OCI-LY1 (cell line): Measurements from ENCODE around the gene PAM.

Experiments
- H2AFZ ChIP-seq: fragments of 200-600 bp; sonication (generic), shearing (Covaris generic); 2 replicates; pipeline ENCODE4 v1.6.0; 2014; ENCODE audit warnings: antibody characterized with exemption, mild to moderate bottlenecking, low read length
- H3F3A ChIP-seq: fragments of 200-600 bp; sonication (generic), shearing (Covaris generic); 2 replicates; pipeline ENCODE4 v1.6.0; 2014; ENCODE audit warnings: mild to moderate bottlenecking, antibody characterized with exemption, low read length, moderate library complexity; ENCODE audit not compliant: insufficient read depth
- H3K27ac ChIP-seq: fragments of 200-600 bp; sonication (generic); 2 replicates; pipeline ENCODE4 v1.5.1; 2014; ENCODE audit warnings: low read length, mixed run types, mild to moderate bottlenecking, low read depth; ENCODE audit not compliant: poor library complexity, severe bottlenecking
- H3K27me3 ChIP-seq: fragments of 200-600 bp; sonication (generic); 2 replicates; pipeline ENCODE4 v1.6.0; 2014; ENCODE audit warnings: antibody characterized with exemption, mild to moderate bottlenecking, low read length, moderate library complexity; ENCODE audit not compliant: insufficient read depth
- H3K36me3 ChIP-seq: fragments of 200-600 bp; sonication (generic); 2 replicates; pipeline ENCODE4 v1.6.1; 2014; ENCODE audit warnings: mild to moderate bottlenecking, antibody characterized with exemption, low read length, moderate library complexity, mixed read lengths; ENCODE audit not compliant: insufficient read depth
- H3K4me1 ChIP-seq: fragments of 200-600 bp; sonication (generic); 2 replicates; pipeline ENCODE4 v1.5.1; 2014; ENCODE audit warnings: mild to moderate bottlenecking, low read length, moderate library complexity; ENCODE audit not compliant: insufficient read depth, severe bottlenecking
- H3K4me2 ChIP-seq: fragments of 200-600 bp; sonication (generic), shearing (Covaris generic); 2 replicates; pipeline ENCODE4 v1.6.1; 2014; ENCODE audit warnings: low read length
- H3K4me3 ChIP-seq: fragments of 200-600 bp; sonication (generic); 2 replicates; pipeline ENCODE4 v1.5.1; 2014; ENCODE audit warnings: low read length, low read depth, mild to moderate bottlenecking, mixed read lengths; ENCODE audit not compliant: poor library complexity, severe bottlenecking
- H3K79me2 ChIP-seq: fragments of 200-600 bp; shearing (Covaris generic); 2 replicates; pipeline ENCODE4 v1.6.1; 2016; ENCODE audit warnings: mixed run types, low read length, mixed read lengths; ENCODE audit not compliant: insufficient read depth
- H3K9ac ChIP-seq: fragments of 200-600 bp; sonication (generic), shearing (Covaris generic); 2 replicates; pipeline ENCODE4 v1.6.1; 2014; ENCODE audit warnings: mild to moderate bottlenecking, low read length, mixed read lengths
- H3K9me2 ChIP-seq: fragments of 200-600 bp; sonication (generic), shearing (Covaris generic); 2 replicates; pipeline ENCODE4 v1.6.1; 2014; ENCODE audit warnings: low read depth, mild to moderate bottlenecking, low read length, mixed read lengths
- H3K9me3 ChIP-seq: fragments of 200-600 bp; shearing (Covaris generic); 2 replicates; pipeline ENCODE4 v1.6.1; 2014; ENCODE audit warnings: low read length, mixed read lengths
- H4K20me1 ChIP-seq: fragments of 200-600 bp; sonication (generic), shearing (Covaris generic); 2 replicates; pipeline ENCODE4 v1.6.0; 2016; ENCODE audit warnings: mild to moderate bottlenecking, low read length; ENCODE audit not compliant: insufficient read depth
- EZH2 ChIP-seq: fragments of 200-600 bp; sonication (generic), shearing (Covaris generic); IDR thresholded peaks from 2 replicates; pipeline ENCODE4 v1.8.0; 2017; ENCODE audit warnings: borderline replicate concordance, mixed run types, mild to moderate bottlenecking, antibody characterized with exemption, low read length, moderate library complexity, mixed read lengths
- TF ChIP-seq, protein P1 (sequence below): fragments of 200-600 bp; sonication (generic), shearing (Covaris generic); IDR thresholded peaks from 2 replicates; pipeline ENCODE4 v1.5.1; 2017; ENCODE audit warnings: mild to moderate bottlenecking, antibody characterized with exemption, low read length, moderate library complexity, mixed read lengths

The PAM gene

DNA sequence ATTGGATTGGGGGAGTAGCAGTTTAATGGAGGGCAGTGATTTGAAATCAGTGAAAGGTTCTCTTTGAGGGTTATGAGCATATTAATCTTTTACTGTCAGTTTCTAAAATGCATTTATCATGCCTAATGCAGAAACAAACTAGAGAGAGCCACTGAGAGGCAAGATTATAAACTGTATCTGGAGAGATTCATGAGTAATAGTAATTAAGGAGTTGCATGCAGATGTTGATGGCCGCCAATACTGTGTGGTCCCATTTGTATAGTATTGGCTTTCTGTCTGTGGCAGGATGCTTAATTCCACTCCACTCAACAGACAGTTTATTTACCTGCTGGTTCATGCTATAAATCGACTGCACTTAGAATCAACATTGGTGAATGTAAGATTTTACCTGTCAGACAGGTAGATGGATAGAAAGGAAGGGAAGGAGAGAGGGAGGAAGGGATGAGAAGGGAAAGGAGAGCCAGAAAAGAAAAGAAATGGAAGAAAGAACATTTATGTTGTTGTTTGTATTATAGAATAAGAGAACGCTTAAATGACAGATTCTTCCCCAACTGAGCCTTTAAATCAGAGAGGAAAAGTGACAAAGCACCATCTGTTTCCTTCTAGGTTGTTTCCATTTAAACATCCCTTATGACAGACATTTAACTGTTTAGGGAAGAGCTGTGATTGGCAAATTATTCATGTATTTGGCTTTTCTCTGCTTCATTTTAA is 146.5 kb downstream of the PAM start:
- H4K20me1 ChIP-seq: peaks cover 2% of the 10 kb centered on the region; the same call in 1 of the 2 replicates

DNA sequence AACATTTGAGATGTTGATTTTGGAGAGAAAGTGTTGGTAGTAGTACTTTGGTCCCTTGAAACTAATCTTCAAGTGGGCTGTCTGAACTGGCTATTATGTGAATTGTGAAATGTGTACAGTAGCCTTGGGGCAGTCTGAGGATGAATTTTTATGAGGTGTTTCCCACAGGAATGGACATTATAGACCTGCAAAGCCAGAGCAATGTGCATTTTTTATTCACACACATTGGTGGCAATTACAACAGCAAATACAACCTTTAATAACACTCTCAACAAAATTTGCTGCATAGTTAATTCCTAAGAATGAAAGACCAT is 147.0 kb downstream of the PAM start:
- Histone ChIP-seq H3K4me2 (no peak overlapping the region), H3K79me2 (no peaks in the 10 kb centered on the region), H2AFZ (no peak overlapping the region), H3K36me3 (no peaks in the 10 kb centered on the region), H3K27ac (no peak overlapping the region), H3K4me1 (no peaks in the 10 kb centered on the region), H3K4me3 (no peak overlapping the region), H3K9ac (no peak overlapping the region), H4K20me1 (peaks cover 2% of the 10 kb centered on the region; the same call in 1 of the 2 replicates), H3K9me3 (no peaks in the 10 kb centered on the region), H3F3A (no peaks in the 10 kb centered on the region), H3K9me2 (no peaks in the 10 kb centered on the region), H3K27me3 (no peaks in the 10 kb centered on the region)
- TF ChIP-seq, protein P1, sequence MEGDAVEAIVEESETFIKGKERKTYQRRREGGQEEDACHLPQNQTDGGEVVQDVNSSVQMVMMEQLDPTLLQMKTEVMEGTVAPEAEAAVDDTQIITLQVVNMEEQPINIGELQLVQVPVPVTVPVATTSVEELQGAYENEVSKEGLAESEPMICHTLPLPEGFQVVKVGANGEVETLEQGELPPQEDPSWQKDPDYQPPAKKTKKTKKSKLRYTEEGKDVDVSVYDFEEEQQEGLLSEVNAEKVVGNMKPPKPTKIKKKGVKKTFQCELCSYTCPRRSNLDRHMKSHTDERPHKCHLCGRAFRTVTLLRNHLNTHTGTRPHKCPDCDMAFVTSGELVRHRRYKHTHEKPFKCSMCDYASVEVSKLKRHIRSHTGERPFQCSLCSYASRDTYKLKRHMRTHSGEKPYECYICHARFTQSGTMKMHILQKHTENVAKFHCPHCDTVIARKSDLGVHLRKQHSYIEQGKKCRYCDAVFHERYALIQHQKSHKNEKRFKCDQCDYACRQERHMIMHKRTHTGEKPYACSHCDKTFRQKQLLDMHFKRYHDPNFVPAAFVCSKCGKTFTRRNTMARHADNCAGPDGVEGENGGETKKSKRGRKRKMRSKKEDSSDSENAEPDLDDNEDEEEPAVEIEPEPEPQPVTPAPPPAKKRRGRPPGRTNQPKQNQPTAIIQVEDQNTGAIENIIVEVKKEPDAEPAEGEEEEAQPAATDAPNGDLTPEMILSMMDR: no peak
- TF ChIP-seq EZH2: no peak

More for the DNA sequence above, 146.5 kb downstream of the PAM start:
- Histone ChIP-seq H3K9me3 (no peaks in the 10 kb centered on the region), H3K9ac (no peak overlapping the region), H3K79me2 (no peaks in the 10 kb centered on the region), H3F3A (no peaks in the 10 kb centered on the region), H3K27me3 (no peaks in the 10 kb centered on the region), H3K9me2 (no peaks in the 10 kb centered on the region), H3K4me2 (no peak overlapping the region), H3K4me3 (no peak overlapping the region), H3K4me1 (no peaks in the 10 kb centered on the region), H3K36me3 (no peaks in the 10 kb centered on the region), H3K27ac (no peak overlapping the region), H2AFZ (no peak overlapping the region)
- no peak for TF ChIP-seq EZH2
- TF ChIP-seq, protein P1: no peak

DNA sequence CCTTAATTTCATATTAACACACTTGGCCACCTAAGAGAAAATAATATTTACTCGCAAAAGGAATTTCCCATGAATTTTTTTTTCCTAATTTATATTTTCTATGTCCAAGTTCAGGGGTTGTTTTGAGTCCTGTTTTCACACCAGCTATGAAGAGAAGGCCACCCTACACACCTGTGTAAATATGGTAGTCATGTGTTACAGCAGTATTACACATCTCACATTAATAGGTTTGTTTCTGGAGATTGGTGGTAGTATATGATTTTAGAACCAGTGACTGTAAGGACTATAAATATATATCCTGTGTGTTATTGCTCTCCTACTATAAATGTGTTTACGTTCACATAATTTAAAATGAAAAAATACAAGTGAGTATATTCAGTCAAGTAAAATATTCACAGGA is 147.5 kb downstream of the PAM start:
- peaks cover 2% of the 10 kb centered on the region; the same call in 1 of the 2 replicates for H4K20me1 ChIP-seq
- H3K36me3 ChIP-seq: no peaks in the 10 kb centered on the region
- H3K9me3 ChIP-seq: no peaks in the 10 kb centered on the region
- no peak for TF ChIP-seq EZH2
- TF ChIP-seq, protein P1: no peak
- H2AFZ ChIP-seq: no peak overlapping the region
- H3K9ac ChIP-seq: no peak overlapping the region
- H3K4me1 ChIP-seq: no peaks in the 10 kb centered on the region
- no peak overlapping the region for H3K4me2 ChIP-seq
- H3K4me3 ChIP-seq: no peak overlapping the region
- H3K27me3 ChIP-seq: no peaks in the 10 kb centered on the region
- no peaks in the 10 kb centered on the region for H3F3A ChIP-seq
- H3K79me2 ChIP-seq: no peaks in the 10 kb centered on the region
- H3K27ac ChIP-seq: no peak overlapping the region
- no peaks in the 10 kb centered on the region for H3K9me2 ChIP-seq
